ENCODE measurements around the gene PNMT. TPM values are rescaled to one million over a fixed set of nuclear protein-coding genes. Genes with fewer than 3 reads are reported as not detected.
A peak's percentile ranks its signal among the peaks of the same experiment; 100 is the strongest.

The PNMT gene
- total and polyA plus RNA-seq, 10 donors: 0.28 to 2.4 (median 0.65) TPM; not detected in 4

- H3K4me1 ChIP-seq: peaks cover 0 to 53% (median 24%) of the 10 kb centered on the region in 6 donors
- 7 to 15% (median 8%) methylated on average over 13 to 72 of the region's 72 CpGs for WGBS, 5 donors
- TF ChIP-seq CTCF (IDR thresholded peaks at IDR 0.05 in 8 of 11, conservative IDR thresholded peaks at IDR 0.05 in 3 of 11) (no peak), POLR2A (IDR thresholded peaks at IDR 0.05) (no peak), POLR2AphosphoS5 (IDR thresholded peaks at IDR 0.05) (no peak)
- peaks cover 0 to 84% (median 35%) of the 10 kb centered on the region in 7 donors for H3K27me3 ChIP-seq (replicated peaks in 1 of 7)
- intact Hi-C loops (cut with DNase I; ENCODE audit: low total_unique reads): loop anchor here (10.0 kb wide), 1 partner anchor 238 kb away; the partner anchor contains the start of genes IKZF3 and ZPBP2
- DNase-seq: peak; percentile 69
- H3K4me3 ChIP-seq: peak overlapping the region in 5 of 8 donors; percentile 2 to 55 (median 17)
- no peaks in the 10 kb centered on the region for H3K36me3 ChIP-seq
- no peak overlapping the region for H3K27ac ChIP-seq
- H3K9me3 ChIP-seq: no peaks in the 10 kb centered on the region
These were observed 41.1 kb upstream of the PNMT start for GRCh38 chr17:39627047-39627711.

GRCh38 chr17:39627712-39628516 is 40.3 kb upstream of the PNMT start:
- H3K27ac ChIP-seq: no peak overlapping the region
- no peaks in the 10 kb centered on the region for H3K36me3 ChIP-seq
- no peak for DNase-seq
- H3K4me1 ChIP-seq: peaks cover 0 to 46% (median 20%) of the 10 kb centered on the region in 6 donors
- H3K4me3 ChIP-seq: no peak overlapping the region
- intact Hi-C loops (cut with DNase I; ENCODE audit: low total_unique reads): loop anchor here (10.0 kb wide), 1 partner anchor 237 kb away; the partner anchor contains the start of genes IKZF3 and ZPBP2
- H3K27me3 ChIP-seq (replicated peaks in 1 of 7): peaks cover 0 to 89% (median 35%) of the 10 kb centered on the region in 7 donors
- H3K9me3 ChIP-seq: no peaks in the 10 kb centered on the region
- no peak for TF ChIP-seq CTCF (IDR thresholded peaks at IDR 0.05 in 8 of 11, conservative IDR thresholded peaks at IDR 0.05 in 3 of 11)
- 68 to 84% (median 75%) methylated on average over 13 to 16 of the region's 16 CpGs for WGBS, 5 donors

- Histone ChIP-seq H3K36me3 (no peaks in the 10 kb centered on the region), H3K27me3 (replicated peaks in 1 of 7) (peaks cover 0 to 86% (median 35%) of the 10 kb centered on the region in 7 donors), H3K4me1 (peaks cover 0 to 38% (median 11%) of the 10 kb centered on the region in 6 donors), H3K27ac (no peak overlapping the region), H3K9me3 (no peaks in the 10 kb centered on the region), H3K4me3 (no peak overlapping the region)
- intact Hi-C loops (cut with DNase I; ENCODE audit: low total_unique reads): loop anchor here (10.0 kb wide), 1 partner anchor 236 kb away; the partner anchor contains the start of genes IKZF3 and ZPBP2
- no peak for DNase-seq
- TF ChIP-seq POLR2A (IDR thresholded peaks at IDR 0.05): no peak
- no peak for TF ChIP-seq POLR2AphosphoS5 (IDR thresholded peaks at IDR 0.05)
- no peak for TF ChIP-seq CTCF (IDR thresholded peaks at IDR 0.05 in 8 of 11, conservative IDR thresholded peaks at IDR 0.05 in 3 of 11)
- 71 to 81% (median 75%) methylated on average over 8 to 10 of the region's 10 CpGs for WGBS, 5 donors
These were observed 39.4 kb upstream of the PNMT start for GRCh38 chr17:39628655-39629493.

Measured in spleen (tissue), 11 donors.